ENCODE results near the gene NFXL1.

The NFXL1 gene

GRCh38 chr4:47817275-47817674 lies 97.1 kb downstream of the NFXL1 start:
- TF ChIP-seq REST (IDR thresholded peaks at IDR 0.05; ENCODE audit: insufficient read depth in 1 of 2, low read depth in 2 of 2, low read length in 2 of 2) (no peak), SIN3A (IDR thresholded peaks at IDR 0.05; ENCODE audit: borderline replicate concordance, insufficient read depth, low read length) (no peak), POLR2AphosphoS5 (IDR thresholded peaks at IDR 0.05; ENCODE audit: low read depth, low read length) (no peak), FOXP2 (optimal IDR thresholded peaks at IDR 0.05; ENCODE audit: borderline replicate concordance, extremely low read depth, extremely low read length, insufficient read depth) (no peak), TAF1 (IDR thresholded peaks at IDR 0.05; ENCODE audit: borderline replicate concordance, insufficient read depth, low read length) (no peak)

GRCh38 chr4:47816748-47817147 lies 97.6 kb downstream of the NFXL1 start:
- no peak for TF ChIP-seq SIN3A (IDR thresholded peaks at IDR 0.05; ENCODE audit: borderline replicate concordance, insufficient read depth, low read length)
- no peak for TF ChIP-seq POLR2AphosphoS5 (IDR thresholded peaks at IDR 0.05; ENCODE audit: low read depth, low read length)
- TF ChIP-seq REST (IDR thresholded peaks at IDR 0.05; ENCODE audit: insufficient read depth in 1 of 2, low read depth in 2 of 2, low read length in 2 of 2), result no peak
- TF ChIP-seq TAF1 (IDR thresholded peaks at IDR 0.05; ENCODE audit: borderline replicate concordance, insufficient read depth, low read length), result no peak
- no peak for TF ChIP-seq FOXP2 (optimal IDR thresholded peaks at IDR 0.05; ENCODE audit: borderline replicate concordance, extremely low read depth, extremely low read length, insufficient read depth)

- TF ChIP-seq REST (IDR thresholded peaks at IDR 0.05; ENCODE audit: insufficient read depth in 1 of 2, low read depth in 2 of 2, low read length in 2 of 2), result no peak
- TF ChIP-seq FOXP2 (optimal IDR thresholded peaks at IDR 0.05; ENCODE audit: borderline replicate concordance, extremely low read depth, extremely low read length, insufficient read depth), result no peak
- TF ChIP-seq POLR2AphosphoS5 (IDR thresholded peaks at IDR 0.05; ENCODE audit: low read depth, low read length), result no peak
These were observed 99.6 kb downstream of the NFXL1 start for GRCh38 chr4:47814618-47815295.

GRCh38 chr4:47809654-47810203 lies 104.7 kb downstream of the NFXL1 start:
- no peak for TF ChIP-seq TAF1 (IDR thresholded peaks at IDR 0.05; ENCODE audit: borderline replicate concordance, insufficient read depth, low read length)
- TF ChIP-seq FOXP2 (optimal IDR thresholded peaks at IDR 0.05; ENCODE audit: borderline replicate concordance, extremely low read depth, extremely low read length, insufficient read depth), result no peak
- no peak for TF ChIP-seq SIN3A (IDR thresholded peaks at IDR 0.05; ENCODE audit: borderline replicate concordance, insufficient read depth, low read length)
- no peak for TF ChIP-seq REST (IDR thresholded peaks at IDR 0.05; ENCODE audit: insufficient read depth in 1 of 2, low read depth in 2 of 2, low read length in 2 of 2)
- TF ChIP-seq POLR2AphosphoS5 (IDR thresholded peaks at IDR 0.05; ENCODE audit: low read depth, low read length), result no peak

Data from PFSK-1 (cell line).